Activated T-helper 1 cell treated with anti-CD3 and anti-CD28 coated beads, Interleukin-2, amount 50 U/mL, for 16 hours (primary cell): ENCODE results near the gene ATP1A3.

ENCODE experiments used
- DNase-seq, 2 donors: peaks; one replicate each; pipeline ENCODE4 v3.0.0-alpha.2; 2020; ENCODE audit warnings: low read depth in 1 of 2, low spot score in 1 of 2

The ATP1A3 gene

DNA sequence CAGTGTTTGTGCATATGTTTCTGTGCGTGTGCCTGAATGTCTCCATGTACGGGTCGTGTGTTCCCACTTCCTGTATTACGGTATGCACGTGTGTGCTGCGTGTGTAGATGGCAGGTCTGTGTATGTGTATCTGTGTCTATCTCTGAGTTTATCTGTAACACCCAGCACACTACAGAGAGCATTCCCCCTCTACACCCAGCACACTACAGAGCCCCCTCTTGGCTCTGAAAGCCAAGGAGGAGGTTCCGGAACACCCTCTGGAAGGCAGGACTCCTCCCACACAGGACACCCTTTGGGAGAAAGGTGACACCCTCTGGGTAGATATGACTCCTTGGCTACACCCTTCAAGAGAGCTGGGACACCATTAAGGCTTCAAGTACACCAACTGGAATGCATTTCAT lies 63.7 kb downstream of the ATP1A3 start:
- no peak for DNase-seq

DNA sequence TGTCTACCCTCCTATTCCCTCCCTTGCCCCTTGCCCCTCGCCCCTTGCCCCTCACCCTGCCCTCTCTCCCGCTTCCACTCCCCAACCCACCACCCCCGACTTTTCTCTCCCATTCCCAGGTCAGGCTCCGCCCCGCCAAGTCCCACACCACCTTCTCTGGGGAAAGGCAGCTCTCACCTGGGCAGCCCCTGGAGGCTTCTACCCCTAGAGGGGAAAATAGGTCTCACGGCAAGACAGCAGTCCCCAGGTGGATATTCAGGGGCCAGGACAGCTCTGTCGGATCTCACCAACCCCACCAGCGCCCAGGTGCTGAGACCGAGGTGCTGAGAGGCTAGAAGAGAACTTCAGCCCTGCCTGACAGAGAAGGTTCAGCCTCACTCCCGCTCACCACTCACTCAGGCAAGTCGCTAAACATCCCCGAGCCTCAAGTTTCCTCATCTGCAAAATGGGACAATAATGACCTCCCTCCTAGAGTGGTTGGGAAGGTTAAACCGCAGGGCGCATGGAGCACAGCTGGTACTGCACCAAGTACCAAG lies 64.4 kb downstream of the ATP1A3 start:
- no peak for DNase-seq

DNA sequence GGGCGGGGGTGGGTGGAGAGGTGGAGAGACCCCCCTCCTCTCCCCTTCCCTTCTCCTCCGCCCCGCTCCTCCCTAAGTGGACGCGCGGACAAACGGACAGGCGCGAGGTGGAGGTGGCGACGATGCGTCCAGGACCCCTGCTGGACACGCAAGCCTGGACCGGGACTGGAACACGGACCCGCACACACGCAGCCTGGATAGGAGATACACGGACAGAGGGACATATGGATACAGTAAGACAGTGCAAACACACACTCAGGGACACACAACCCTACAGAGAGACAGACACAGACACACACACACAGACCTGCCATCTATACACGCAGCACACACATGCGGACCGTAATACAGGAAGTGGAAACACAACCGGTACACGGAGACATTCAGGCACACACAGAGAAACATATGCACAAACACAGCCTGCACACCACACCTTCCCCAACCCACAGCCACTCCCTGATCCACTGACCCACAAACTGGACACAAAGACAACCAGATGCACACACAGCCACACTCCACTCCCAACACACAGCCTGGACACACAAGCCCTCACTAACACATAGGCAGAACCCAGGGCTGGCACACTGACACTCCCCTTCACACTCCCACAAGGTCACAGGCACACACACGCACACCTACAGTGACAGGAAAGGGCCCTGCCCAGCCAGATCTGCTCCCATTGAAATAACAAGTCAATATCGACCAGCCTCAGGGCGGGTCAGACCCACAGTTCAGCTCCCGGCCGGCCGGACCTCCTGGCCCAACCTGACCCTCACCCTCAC lies 65.1 kb downstream of the ATP1A3 start:
- DNase-seq, result no peak

DNA sequence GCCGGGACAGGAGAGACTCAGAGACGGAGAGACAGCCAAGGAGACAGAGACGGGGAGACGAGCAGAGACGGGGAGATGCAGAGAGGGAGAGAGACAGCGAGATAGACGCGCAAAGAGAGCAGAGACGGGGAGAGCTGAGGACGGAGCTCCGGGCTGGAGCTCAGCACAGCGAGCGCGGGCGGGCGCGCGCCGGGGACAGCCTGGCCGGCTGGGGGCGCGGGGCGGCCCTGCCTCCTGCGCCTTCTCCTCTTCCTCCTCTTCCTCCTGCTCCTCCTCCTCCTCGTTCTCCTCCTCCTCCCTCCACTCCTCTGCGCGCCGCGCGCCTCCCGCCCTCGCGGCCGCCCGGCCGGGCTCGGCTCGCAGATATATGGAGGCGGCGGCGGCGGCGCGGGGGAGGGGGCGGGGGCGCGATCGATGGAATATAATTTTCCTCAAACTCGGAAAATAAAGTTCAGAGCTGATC lies 65.8 kb downstream of the ATP1A3 start, which contains the start of gene ERFL:
Gene ERFL (minus strand): TSS at position 229 of the 463 bp plus-strand sequence. CDS start 15,530 bp downstream, outside the sequence.
- no peak for DNase-seq

DNA sequence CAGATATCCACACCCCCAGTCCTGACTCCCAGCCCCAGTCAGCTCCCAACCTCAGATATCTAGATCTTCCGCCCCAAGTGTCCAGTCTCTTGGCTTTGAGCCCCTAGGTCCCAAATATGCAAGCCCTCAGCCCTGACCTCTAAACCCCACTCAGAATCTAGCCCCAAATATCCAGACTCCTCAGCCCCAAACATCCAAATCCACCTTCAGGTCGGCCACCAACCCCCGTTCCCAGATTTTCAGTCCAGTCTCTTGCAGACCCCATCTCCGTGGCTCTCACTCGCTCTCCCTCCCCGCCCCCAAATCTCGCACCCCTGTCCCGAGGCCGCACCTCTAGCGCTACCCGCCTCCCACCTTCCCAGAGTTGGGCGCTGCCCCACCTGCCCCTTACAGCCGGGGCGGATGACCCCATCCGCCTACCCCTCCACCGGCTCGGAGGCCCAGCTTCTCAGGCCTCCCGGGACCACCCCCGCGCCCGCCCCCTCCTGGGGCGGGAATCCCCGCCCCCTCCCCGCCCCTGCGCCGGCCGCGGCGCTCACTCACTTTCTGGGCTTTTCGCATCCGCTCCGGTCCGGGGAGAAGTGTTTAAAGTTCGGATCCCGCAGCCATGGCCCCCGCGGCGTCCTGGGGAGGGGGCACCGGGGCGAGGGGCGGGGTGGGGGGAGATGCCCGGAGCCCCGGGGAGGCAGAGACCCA lies 66.4 kb downstream of the ATP1A3 start:
- DNase-seq, result no peak

DNA sequence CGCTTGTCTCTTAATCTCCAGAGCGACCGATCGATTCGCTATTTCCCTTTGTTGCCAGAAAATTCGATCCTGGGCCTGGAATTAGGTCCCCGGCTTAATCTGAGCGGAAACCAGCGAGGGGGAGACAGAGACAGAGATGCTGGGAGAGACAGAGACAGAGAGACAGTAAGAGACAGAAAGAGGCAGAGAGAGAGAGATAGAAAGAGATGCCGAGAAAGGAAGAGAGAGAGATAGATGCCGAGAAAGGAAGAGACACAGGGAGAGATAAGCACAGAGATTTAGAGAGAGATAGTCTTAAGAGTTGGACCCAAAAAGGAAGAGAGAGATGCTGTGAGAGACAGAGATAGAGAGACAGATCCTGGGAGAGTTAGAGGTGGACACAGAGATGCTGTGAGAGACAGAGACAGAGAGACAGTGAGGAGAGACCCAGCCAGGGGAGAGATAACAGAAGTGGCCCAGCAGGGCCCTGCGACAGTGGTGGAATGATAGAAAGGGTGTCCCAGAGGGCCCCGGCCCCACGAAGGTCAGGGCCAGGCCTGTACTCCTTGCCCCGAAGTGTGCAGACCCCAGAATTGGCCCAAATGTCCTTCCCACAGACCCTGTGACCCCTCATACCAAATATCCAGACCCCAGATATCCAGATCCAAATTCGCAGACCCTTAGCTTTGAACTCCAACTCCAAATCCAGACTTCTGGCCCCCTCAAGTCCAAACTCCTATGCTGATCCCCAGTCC lies 67.1 kb downstream of the ATP1A3 start:
- no peak for DNase-seq

DNA sequence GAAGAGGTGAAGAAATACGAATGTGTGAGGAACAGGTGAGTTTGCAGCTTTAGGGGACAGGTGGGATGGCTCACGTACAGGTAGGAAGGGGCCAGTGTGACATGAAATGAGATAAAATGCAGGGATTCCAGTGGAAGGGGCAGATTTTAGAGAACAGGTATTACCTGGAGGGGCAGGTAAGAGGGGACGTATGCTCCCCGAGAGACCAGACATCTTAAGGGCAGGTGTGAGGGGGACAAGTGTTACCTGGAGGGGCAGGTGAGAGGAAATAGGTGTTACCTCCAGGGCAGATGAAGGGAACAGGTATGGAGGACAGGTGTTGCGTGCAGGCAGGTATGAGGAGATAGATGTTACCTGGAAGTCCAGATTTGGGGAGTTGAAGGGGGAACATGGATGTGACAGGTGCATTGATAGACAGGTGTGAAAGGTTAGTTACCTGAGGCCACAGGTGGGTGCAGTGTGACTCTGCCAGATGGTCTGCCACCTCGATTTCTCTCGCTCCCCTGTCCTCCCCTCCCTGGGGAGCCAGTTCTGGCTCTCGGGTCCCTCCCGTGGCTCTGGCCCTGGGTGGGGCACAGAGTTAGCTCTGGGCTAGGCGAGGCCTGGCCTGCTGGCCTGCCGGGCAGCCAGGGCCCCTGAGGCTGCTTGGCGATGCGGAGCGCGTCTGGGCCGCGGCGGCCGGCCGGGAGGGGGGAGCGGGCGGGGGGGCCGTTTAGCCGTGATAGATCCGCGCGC lies 67.8 kb downstream of the ATP1A3 start:
- DNase-seq, result no peak

DNA sequence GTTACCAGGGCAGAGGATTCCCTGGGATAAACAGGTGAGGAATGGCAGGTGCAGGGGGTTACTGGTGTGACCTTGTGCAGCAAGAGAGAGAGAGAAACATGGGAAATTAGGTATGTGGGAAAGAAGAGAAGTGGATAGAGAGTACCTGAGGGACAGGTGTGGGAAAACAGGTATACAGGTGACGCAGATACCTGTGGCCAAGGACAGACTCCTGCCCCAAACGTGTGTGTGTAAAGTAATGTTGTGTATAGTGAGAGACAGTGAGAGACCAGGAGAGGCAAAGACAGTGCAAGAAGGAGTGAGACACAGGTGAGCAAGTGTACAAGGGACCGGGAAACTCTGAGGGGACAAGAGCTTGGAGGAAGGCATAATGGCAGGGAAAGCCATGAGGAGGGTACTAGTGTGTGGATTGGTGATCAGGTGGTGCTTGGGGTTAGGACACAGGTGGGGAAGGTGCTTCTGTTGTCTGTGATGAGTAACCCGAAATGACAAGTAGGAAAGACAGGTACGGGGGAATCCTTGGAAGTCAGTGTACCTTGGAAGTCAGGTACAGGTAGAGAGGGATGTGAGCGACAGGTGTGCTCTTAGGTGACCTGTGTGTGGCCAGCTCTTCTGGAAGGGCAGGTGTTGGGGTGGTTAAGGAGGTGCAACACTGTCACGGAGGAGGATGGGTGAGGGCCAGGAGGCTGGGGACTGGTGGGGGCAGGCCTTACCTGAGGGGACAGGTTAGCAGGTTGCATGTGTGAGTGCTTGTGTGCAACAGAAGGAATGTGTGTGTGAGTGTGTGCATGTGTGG lies 68.6 kb downstream of the ATP1A3 start:
- DNase-seq, result no peak

DNA sequence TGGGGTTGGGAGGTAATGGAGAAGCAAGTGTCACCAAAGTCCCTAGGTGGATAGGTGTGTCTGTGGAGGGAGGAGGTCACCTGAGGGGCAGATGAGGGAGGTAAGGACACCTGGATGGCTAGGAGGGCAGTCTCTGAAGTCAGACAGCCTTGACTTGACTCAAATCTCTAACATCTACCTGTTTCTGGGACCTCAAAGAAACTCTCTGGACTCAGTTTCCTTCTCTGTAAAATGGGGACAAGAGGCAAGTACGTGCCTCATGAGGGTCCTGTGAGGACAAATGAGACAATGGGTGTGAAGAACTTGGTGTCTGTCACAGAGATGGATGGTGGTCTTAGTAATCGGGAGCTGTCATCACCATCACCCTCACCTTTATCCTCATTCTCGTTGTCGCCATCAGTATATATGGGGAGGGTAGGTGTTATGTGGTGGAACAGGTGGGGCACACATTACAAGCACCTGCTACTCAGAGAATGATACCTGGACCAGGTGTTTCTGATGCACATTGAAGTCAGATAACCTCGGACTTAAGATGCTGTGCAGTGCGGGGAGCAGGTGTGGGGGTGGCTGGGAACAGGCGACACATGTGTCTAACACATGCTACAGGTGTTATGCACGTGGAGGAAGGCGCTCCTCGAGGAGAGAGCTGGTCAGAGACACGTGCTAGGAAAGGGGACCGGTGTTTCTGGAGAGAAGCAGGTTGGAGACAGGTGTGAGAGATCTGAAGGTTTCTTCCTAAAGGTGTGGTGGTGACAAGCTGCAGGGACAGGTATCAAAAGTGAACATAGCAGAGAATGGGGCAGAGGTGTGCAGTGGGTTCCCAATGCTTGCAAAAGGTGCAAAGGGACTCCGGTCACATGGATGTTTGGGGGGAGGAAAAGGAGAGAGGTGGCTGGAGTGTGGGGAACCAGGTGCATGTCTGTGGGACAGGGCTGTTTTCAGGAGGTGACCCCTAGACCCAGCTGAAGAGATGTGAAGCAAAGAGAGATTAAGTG lies 69.6 kb downstream of the ATP1A3 start:
- no peak for DNase-seq

DNA sequence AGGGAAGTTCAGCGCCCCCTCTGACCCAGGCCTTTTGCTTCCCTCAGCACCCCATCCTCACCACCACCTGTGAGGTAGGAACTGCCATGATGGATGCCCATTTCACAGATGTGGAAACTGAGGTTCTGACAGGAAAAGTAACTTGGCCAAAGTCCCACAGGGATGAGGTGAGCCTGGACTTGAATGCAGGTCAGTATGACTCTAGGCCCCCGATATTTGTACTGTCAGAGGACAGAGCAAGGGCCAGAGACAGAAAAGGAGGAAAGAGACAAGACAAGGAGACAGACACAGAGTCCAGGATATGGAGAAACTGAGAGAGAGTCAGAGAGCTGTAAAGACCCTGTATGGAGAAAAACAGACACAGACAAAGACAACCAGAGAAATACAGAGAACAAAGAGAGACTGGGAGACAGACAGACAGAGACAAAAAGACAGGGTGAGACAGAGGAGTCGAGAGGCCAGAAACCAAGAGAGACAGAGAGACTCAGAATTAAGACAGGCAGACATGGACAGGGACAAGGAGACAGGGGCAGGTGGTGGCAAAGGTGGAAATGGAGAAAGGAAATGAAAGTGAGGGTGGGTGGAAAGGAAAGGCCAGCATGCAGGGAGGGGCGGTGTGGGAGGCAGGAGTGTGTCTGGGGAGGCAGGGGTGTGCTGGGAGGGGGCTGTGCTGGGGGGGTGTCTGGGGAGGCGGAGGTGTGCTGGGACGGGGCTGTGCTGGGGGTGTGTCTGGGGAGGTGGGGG lies 70.8 kb downstream of the ATP1A3 start:
- DNase-seq, result no peak

DNA sequence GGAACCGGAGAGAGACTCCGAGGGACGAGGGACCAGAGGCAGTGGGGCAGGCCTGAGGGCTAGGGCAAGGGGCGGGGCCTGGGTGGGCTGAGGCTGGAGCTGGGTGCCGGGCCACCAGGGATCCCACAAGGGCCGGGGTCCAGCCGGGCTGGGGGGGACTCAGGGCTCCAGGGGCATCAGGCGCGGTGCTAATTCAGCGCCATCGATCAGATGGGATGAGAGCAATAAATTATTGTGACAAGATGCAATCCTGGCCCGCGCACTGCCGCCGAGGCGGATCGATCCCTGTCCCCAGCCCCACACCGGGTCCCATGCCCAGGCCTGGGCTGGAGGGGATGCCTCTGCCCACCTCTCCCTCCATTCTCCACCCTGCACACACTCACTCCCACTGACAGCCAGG lies 71.4 kb downstream of the ATP1A3 start:
- no peak for DNase-seq

DNA sequence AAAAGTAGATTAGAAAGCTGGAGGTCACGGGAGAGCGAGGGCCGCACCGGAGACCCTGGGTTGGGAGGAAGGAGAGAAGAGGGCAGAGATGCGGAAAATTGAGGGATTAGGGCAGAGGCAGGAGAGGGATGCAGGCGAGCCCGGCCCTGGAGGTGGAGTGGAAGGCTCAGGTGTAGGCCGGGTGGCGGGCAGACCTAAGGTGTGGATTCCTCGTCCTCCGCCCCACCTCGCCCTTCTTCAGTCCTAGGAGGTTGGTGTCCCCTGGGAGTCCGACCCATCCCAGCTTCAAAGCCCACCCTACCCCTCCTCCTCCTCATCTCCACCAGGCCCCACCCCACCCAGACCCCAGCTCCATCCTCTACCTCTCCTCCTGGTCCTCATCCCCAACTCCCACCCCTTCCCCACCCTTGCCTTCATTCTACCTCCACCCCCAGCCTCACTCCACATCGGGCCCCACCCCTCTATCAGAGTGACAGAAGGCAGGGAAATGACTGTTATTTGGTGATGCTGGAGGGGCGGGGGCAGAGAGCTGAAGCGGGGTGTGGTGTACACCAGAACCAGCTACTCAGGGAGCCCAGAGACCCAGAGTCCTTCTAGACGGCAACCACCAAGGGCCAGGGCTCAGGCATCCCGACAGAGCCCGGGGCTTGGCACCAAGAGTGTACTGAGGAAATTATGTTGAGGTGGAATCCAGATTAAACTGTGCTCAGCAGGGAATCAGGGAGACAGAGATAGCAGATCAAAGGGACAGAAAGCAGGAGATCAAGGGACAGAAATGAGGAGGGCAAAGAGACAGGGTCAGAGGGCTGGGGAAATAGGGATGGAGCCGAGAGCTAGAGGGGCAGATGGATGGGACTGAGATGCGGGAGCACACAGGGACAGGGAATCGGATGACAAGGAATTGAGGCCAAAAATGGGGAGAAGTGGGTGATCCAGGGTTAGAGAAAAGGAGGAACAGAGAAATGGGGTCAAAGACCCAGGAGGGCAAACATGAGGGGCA lies 72.2 kb downstream of the ATP1A3 start:
- no peak for DNase-seq

DNA sequence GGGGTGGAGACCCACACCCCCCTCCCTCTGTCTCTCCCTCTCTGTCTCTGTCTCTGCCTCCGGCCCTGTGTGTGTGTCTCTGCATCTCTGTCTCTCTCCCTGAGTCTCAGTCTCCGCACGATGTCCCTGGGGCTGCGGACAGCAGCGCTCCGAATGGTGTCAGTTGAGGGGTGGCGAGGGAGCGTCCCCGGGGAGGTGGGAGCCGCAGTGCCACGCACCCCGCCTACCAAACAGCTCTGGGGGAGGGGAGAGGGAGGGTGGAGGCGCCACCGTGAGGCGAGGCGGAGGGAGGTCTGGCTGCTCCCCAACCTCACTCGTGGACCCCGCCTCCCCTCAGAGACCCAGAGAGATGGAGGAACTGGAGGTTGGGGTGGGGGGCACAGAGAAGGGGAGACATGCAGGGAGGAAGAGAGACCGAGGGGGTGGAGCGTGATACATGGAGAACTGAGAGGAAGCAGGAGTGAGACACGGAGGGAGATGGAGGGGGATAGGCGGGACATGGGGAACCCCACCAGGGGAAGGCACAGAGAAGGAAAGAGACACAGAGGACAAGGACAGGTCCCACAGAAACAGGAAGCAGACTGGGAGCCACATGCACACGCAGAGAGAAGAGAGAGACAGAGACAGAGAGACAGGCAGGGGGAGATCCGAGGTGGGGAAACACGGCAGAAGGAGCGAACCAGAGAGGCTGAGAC lies 73.0 kb downstream of the ATP1A3 start:
- no peak for DNase-seq

DNA sequence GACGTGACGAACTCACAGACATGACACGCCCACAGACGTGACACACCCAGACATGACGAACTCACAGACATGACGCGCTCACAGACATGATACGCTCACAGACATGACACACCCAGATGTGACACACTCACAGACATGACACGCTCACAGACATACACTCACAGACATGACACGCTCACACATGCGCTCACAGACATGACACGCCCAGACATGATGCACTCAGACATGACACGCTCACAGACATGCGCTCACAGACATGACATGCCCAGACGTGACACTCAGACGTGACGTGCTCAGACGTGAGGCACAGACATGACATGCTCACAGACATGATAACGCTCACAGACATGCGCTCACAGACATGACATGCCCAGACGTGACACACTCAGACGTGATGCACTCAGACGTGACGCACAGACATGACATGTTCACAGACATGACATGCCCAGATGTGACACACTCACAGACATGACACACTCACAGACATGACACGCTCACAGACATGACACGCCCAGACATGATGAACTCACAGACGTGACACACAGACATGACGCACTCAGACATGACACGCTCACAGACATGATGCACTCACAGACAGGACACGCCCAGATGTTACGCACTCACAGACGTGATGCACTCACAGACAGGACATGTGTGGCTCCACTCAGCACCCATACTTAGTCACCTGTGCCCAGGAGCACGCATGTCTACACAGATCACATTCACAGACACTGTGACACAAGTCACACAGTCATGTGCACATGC lies 73.9 kb downstream of the ATP1A3 start:
- DNase-seq, result no peak

DNA sequence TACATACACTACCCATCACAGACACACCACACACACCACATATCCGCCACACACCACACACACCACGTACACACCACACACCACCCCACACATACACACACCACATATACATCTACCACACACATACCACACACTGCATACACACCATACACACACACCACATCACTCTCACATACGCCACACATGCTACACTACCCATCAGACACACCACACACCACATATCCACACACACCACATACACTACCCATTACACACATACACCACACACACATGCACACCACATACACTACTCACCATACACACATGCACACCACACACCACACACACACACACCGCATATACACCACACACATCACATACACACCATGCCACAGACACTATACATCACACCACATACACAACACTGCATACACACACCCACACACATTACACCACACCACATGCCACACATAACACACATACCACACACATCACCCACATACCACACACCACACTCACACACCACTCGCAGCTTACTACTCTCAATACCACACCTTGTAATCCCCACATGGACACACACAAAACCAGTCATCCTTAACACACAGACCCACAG lies 75.3 kb downstream of the ATP1A3 start:
- DNase-seq, result no peak
